WI38 (cell line): ENCODE measurements around the gene BTLA.
"Not testable (repeated sequence)": the region's sequence is repeated elsewhere in the genome, so short reads cannot be mapped to it uniquely, and the experiment has no call there.

Source experiments
- H3K4me3 ChIP-seq: 2 replicates; pipeline ENCODE4 v1.5.1; 2011; ENCODE audit warnings: low read depth, mild to moderate bottlenecking, control low read depth, low read length
- CTCF ChIP-seq: IDR thresholded peaks from 2 replicates; pipeline ENCODE4 v1.5.1; 2012; ENCODE audit warnings: low read depth, mild to moderate bottlenecking, control low read depth, low read length

BTLA gene

GRCh38 chr3:112463250-112463649 is 36.0 kb downstream of the BTLA start:
- no peak for TF ChIP-seq CTCF
- H3K4me3 ChIP-seq = no peak overlapping the region

- not testable (repeated sequence) for H3K4me3 ChIP-seq
Observed at GRCh38 chr3:112461787-112462186, 37.5 kb downstream of the BTLA start.

- TF ChIP-seq CTCF = no peak
- H3K4me3 ChIP-seq = no peak overlapping the region
Observed at GRCh38 chr3:112460519-112461195, 38.6 kb downstream of the BTLA start.

GRCh38 chr3:112459750-112460149 is 39.5 kb downstream of the BTLA start:
- no peak for TF ChIP-seq CTCF
- H3K4me3 ChIP-seq = no peak overlapping the region

- no peak for TF ChIP-seq CTCF
- no peak overlapping the region for H3K4me3 ChIP-seq
Observed at GRCh38 chr3:112456147-112456546, 43.1 kb downstream of the BTLA start.

GRCh38 chr3:112448939-112449338 is 50.3 kb downstream of the BTLA start:
- no peak for TF ChIP-seq CTCF
- H3K4me3 ChIP-seq = no peak overlapping the region

GRCh38 chr3:112446343-112446742 is 52.9 kb downstream of the BTLA start:
- no peak for TF ChIP-seq CTCF
- H3K4me3 ChIP-seq = no peak overlapping the region

- no peak for TF ChIP-seq CTCF
Observed at GRCh38 chr3:112445839-112446238, 53.4 kb downstream of the BTLA start.

More at GRCh38 chr3:112445839-112446238, 53.4 kb downstream of the BTLA start:
- no peak overlapping the region for H3K4me3 ChIP-seq
